Measurements from ENCODE around the gene PCNX2. TPM values are rescaled to one million over a fixed set of nuclear protein-coding genes. Genes with fewer than 3 reads are reported as not detected.

Gene PCNX2
- total RNA-seq, 3 donors from 2014 or later, result 15.1 to 17.3 (median 15.3) TPM

DNA sequence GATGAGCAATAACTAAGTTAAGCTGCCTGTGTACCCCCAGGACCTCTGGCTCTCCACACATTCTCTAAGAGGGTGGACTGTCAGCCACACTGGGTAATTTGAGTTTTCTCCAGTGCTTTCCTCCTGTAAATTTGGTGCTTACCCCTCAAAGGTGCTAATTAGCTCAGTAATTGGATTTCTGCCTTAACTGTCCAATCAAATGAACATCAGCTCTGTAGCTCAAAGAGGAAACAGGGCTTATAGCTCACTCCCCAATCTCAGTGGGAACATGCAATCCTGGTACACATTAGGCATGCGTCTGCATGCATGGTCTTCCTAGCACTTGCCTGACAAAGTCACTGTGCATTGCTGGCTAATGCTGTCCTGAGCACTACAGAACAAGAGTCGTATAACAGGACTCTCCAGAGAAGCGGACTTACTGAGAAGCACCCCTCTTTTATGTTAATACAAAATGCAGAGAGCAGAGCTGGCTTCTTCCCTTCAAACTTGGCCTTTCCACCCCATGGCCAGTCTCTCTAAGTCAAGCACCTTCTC, 235.0 kb downstream of the PCNX2 start:
- Mint-ChIP-seq H3K4me3 (no peak overlapping the region), H3K4me1 (ENCODE audit: low read depth) (no peaks in the 10 kb centered on the region), H3K36me3 (ENCODE audit: insufficient read depth) (peaks cover 35% of the 10 kb centered on the region), H3K27me3 (ENCODE audit: low read depth) (no peaks in the 10 kb centered on the region), H3K9me3 (no peaks in the 10 kb centered on the region)
- ATAC-seq (no peak), DNase-seq (no peak)

DNA sequence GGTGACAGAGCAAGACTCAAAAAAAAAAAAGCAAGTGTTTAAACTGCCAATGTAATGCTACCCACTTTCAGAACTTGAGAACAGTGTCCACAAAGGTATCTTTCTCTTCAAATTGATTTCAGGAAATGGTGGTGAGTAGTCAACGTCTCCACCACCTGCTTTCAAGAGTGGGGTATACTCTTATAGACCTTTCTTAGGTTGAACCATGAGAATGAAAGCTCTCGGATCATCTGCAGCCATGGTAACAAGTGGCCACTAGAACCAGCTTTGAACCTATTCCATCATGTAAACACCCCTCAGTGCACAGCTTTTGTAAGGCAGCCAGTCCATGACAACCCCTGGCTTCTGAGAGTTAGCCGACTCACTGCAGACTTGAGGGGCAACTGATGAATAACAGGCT, 237.7 kb downstream of the PCNX2 start:
- peaks cover 36% of the 10 kb centered on the region for H3K36me3 Mint-ChIP-seq (ENCODE audit: insufficient read depth)
- ATAC-seq (no peak), DNase-seq (no peak)
- H3K4me3 Mint-ChIP-seq, result no peak overlapping the region
- peaks cover 4% of the 10 kb centered on the region for H3K9me3 Mint-ChIP-seq
- no peaks in the 10 kb centered on the region for H3K27me3 Mint-ChIP-seq (ENCODE audit: low read depth)
- H3K4me1 Mint-ChIP-seq (ENCODE audit: low read depth), result no peaks in the 10 kb centered on the region

DNA sequence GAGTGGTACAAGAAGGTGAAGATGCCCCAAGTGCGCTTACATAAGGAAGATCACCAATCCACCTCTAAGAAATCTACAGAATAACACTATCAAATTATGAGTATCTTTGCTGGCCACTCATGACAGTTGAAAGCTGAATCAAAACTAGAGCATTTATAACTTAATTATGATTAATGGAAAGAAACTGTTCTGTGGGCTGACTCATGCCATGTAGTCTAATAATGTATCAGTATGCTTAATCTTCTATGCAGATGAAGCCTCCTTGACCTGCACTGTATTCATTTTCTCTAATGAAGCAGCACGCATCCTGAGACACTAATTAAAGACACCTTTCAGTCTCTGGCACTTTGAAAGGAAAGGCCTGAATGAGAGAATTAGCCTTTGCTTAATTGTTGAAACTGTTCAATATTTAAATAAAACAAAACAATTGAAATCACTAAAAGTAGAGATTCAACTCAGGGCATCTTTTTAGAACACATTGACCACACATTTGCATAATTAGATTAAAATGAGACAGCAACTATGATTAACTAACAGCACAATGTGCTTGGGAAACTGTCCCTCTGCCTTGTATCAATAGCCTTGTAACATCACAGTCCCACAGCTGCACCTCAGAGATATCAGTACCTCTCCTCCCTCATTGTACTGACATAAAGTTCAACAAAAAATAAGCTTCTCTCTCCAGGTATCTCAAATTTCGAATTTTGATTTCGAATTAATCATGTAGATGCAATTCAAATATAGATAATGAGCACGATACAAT, 239.5 kb downstream of the PCNX2 start:
- H3K36me3 Mint-ChIP-seq (ENCODE audit: insufficient read depth), result peaks cover 50% of the 10 kb centered on the region

DNA sequence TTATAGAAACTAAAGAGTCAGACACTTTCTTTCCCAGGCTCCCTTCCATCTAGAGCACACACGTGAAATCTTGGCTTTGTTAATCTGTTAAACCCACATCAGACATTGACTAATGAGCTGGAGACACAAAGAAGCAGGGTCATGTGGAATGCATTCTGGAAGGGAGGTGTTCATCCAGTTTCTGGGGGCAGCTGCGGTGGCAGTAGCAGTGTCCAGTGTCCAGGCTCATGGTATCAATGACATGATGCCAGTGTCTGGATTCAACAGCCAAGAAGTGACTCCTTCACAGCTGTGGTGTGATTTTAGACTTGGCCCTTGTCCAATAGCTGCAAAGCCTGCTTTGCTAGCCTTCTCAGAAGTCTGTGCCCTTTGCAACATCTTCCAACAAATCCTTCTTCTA, 249.9 kb downstream of the PCNX2 start:
- no peak for DNase-seq
- H3K4me1 Mint-ChIP-seq (ENCODE audit: low read depth), result peaks cover 2% of the 10 kb centered on the region
- peaks cover 46% of the 10 kb centered on the region for H3K36me3 Mint-ChIP-seq (ENCODE audit: insufficient read depth)
- no peak overlapping the region for H3K4me3 Mint-ChIP-seq
- H3K27me3 Mint-ChIP-seq (ENCODE audit: low read depth), result no peaks in the 10 kb centered on the region
- no peak for ATAC-seq
- H3K9me3 Mint-ChIP-seq, result peaks cover 14% of the 10 kb centered on the region

More for the DNA sequence above, 239.5 kb downstream of the PCNX2 start:
- no peak overlapping the region for H3K4me3 Mint-ChIP-seq
- H3K4me1 Mint-ChIP-seq (ENCODE audit: low read depth), result no peaks in the 10 kb centered on the region
- DNase-seq (no peak), ATAC-seq (no peak)
- H3K27me3 Mint-ChIP-seq (ENCODE audit: low read depth), result no peaks in the 10 kb centered on the region
- peaks cover 7% of the 10 kb centered on the region for H3K9me3 Mint-ChIP-seq

DNA sequence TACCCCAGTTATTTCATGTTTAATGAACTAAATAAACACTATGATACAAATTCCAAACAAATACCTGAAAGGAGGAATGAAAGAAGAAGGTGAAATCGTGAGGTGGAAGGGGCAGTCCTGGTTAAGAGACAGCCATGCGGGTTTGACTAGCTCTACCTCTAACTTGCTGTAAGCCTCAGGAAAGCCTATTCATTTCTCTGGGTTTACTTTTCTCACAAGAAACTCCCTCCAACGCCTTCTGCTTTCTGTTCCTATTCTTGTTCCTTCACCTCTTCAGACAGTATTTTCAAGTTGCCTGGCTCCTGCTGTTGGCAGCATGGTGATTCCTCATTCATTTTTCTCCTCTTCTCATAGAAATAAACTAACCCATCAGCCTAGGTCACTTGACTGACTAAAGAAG, 252.7 kb downstream of the PCNX2 start:
- peaks cover 2% of the 10 kb centered on the region for H3K9me3 Mint-ChIP-seq
- no peak for ATAC-seq
- no peak for DNase-seq
- no peaks in the 10 kb centered on the region for H3K27me3 Mint-ChIP-seq (ENCODE audit: low read depth)
- peaks cover 30% of the 10 kb centered on the region for H3K36me3 Mint-ChIP-seq (ENCODE audit: insufficient read depth)
- no peak overlapping the region for H3K4me3 Mint-ChIP-seq
- H3K4me1 Mint-ChIP-seq (ENCODE audit: low read depth), result no peaks in the 10 kb centered on the region

- DNase-seq, result no peak
- Mint-ChIP-seq H3K36me3 (ENCODE audit: insufficient read depth) (peaks cover 23% of the 10 kb centered on the region), H3K27me3 (ENCODE audit: low read depth) (no peaks in the 10 kb centered on the region), H3K4me3 (no peak overlapping the region), H3K4me1 (ENCODE audit: low read depth) (no peaks in the 10 kb centered on the region), H3K9me3 (peaks cover 2% of the 10 kb centered on the region)
- no peak for ATAC-seq
Measured at GRCh38 chr1:233040494-233040893, 255.0 kb downstream of the PCNX2 start.

- Mint-ChIP-seq H3K4me1 (ENCODE audit: low read depth) (no peaks in the 10 kb centered on the region), H3K9me3 (no peaks in the 10 kb centered on the region), H3K27me3 (ENCODE audit: low read depth) (no peaks in the 10 kb centered on the region), H3K4me3 (no peak overlapping the region), H3K36me3 (ENCODE audit: insufficient read depth) (peaks cover 29% of the 10 kb centered on the region)
- no peak for DNase-seq
- ATAC-seq, result no peak
Measured at GRCh38 chr1:233038581-233038980, 256.9 kb downstream of the PCNX2 start.

- no peak for ATAC-seq
- no peaks in the 10 kb centered on the region for H3K4me1 Mint-ChIP-seq (ENCODE audit: low read depth)
- H3K36me3 Mint-ChIP-seq (ENCODE audit: insufficient read depth), result peaks cover 33% of the 10 kb centered on the region
- H3K4me3 Mint-ChIP-seq, result no peak overlapping the region
- no peaks in the 10 kb centered on the region for H3K27me3 Mint-ChIP-seq (ENCODE audit: low read depth)
- H3K9me3 Mint-ChIP-seq, result no peaks in the 10 kb centered on the region
- no peak for DNase-seq
Measured at GRCh38 chr1:233037843-233038242, 257.7 kb downstream of the PCNX2 start.

DNA sequence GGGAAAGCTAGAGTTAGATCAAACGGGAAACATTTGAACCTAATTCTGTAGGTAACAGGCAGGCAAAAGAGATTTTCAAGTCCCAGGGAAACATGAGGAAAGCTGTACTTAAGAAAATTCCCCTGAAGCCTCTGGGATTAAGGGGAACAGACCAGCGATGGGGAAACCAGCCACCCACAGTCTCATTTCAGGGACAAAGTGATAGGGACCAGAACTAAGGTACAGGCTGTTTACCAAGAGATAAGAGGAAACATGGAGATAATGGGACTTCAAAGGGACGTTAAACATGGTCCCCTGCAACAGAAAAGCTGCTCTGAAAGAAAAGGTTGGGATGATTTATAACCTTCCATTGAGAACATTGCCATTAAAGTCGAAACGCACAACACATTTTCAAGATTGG, 260.7 kb downstream of the PCNX2 start:
- no peaks in the 10 kb centered on the region for H3K9me3 Mint-ChIP-seq
- H3K4me1 Mint-ChIP-seq (ENCODE audit: low read depth), result no peaks in the 10 kb centered on the region
- no peak for DNase-seq
- no peak overlapping the region for H3K4me3 Mint-ChIP-seq
- no peak for ATAC-seq
- H3K36me3 Mint-ChIP-seq (ENCODE audit: insufficient read depth), result peaks cover 20% of the 10 kb centered on the region
- H3K27me3 Mint-ChIP-seq (ENCODE audit: low read depth), result no peaks in the 10 kb centered on the region

DNA sequence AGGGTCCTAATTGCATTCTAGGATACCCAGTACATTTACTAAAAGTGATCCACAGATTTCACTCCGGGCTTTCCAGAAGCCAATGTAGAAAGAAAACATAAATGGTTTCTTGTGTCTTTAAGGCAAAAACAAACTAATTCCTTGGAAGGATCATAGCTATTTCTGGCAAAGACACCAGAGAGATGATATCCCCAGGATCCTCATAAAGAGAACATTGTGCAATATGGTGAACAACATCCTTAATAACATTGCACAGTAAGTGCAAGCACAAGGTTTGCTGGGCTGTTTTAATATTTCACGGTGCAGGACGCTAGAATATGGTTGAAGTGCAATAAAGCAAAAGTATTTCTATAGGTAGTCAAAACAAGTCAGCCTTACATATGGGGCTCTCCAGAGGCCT, 262.2 kb downstream of the PCNX2 start:
- no peak for DNase-seq
- no peak for ATAC-seq
- H3K4me1 Mint-ChIP-seq (ENCODE audit: low read depth), result no peaks in the 10 kb centered on the region
- no peaks in the 10 kb centered on the region for H3K9me3 Mint-ChIP-seq
- H3K36me3 Mint-ChIP-seq (ENCODE audit: insufficient read depth), result peaks cover 20% of the 10 kb centered on the region
- no peaks in the 10 kb centered on the region for H3K27me3 Mint-ChIP-seq (ENCODE audit: low read depth)
- no peak overlapping the region for H3K4me3 Mint-ChIP-seq

DNA sequence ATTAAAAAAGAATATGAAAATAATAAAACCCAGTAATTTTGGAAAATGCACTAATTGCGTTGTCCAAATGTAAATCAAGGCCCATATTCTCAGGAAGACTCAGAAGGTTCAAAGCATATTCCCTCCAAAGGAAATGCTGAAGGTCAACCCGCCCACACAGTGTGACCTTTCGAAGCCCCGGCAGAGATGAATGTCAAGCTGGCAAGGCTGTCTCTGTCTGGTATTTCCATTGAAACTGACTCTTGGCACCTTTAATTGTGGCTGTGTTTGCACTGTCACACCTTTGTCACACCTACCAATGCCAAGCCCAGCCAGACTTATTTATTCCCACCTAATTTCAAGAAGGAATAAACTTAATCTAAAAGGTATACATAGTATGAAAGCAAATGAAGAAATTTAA, 262.6 kb downstream of the PCNX2 start:
- Mint-ChIP-seq H3K36me3 (ENCODE audit: insufficient read depth) (peaks cover 20% of the 10 kb centered on the region), H3K9me3 (no peaks in the 10 kb centered on the region), H3K27me3 (ENCODE audit: low read depth) (no peaks in the 10 kb centered on the region), H3K4me3 (no peak overlapping the region), H3K4me1 (ENCODE audit: low read depth) (no peaks in the 10 kb centered on the region)
- DNase-seq (no peak), ATAC-seq (no peak)

GRCh38 chr1:233031521-233031920, 264.0 kb downstream of the PCNX2 start:
- no peaks in the 10 kb centered on the region for H3K4me1 Mint-ChIP-seq (ENCODE audit: low read depth)
- H3K36me3 Mint-ChIP-seq (ENCODE audit: insufficient read depth), result peaks cover 15% of the 10 kb centered on the region
- no peak for DNase-seq

DNA sequence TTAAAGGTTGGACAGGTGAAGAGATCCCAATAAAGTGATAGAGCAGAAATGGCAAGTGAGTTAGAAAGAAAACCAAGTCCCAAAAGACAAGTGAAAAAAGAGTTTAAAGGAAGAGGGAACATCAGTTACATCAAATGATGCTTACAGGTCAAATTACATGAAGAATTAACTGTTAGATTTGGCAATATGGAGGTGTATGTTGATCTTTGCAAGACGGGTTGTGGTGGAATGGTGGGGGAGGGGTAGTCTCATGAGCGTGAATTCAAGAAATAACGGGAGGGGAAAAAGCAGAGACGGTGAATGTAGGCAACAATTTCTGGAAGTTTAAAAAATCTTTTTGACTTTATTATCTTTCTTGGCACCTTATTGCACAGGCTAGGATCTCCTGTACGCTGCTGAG, 268.5 kb downstream of the PCNX2 start:
- Mint-ChIP-seq H3K9me3 (no peaks in the 10 kb centered on the region), H3K4me1 (ENCODE audit: low read depth) (peaks cover 2% of the 10 kb centered on the region), H3K27me3 (ENCODE audit: low read depth) (no peaks in the 10 kb centered on the region), H3K36me3 (ENCODE audit: insufficient read depth) (peaks cover 15% of the 10 kb centered on the region), H3K4me3 (no peak overlapping the region)
- ATAC-seq (no peak), DNase-seq (no peak)

More at GRCh38 chr1:233031521-233031920, 264.0 kb downstream of the PCNX2 start:
- no peaks in the 10 kb centered on the region for H3K27me3 Mint-ChIP-seq (ENCODE audit: low read depth)
- ATAC-seq, result no peak
- H3K4me3 Mint-ChIP-seq, result no peak overlapping the region
- no peaks in the 10 kb centered on the region for H3K9me3 Mint-ChIP-seq

DNA sequence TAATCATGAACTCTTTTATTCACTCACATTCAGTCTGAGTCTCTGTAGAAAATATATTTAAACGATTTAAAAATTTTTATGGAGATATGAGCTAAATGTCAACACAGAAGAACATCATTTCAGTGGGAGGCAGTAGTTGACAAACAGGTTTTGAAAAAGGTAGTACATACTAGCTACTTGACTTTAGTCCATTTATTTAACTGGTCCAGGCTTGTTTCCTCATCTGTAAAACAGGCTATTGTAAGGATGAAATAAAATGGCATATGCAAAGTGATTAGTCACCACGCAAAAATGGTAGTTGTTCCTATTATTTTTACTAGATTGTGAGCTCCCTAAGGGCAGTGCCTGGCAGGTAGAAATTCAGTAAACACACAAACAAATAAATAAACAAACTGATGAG, 270.0 kb downstream of the PCNX2 start:
- Mint-ChIP-seq H3K4me3 (no peak overlapping the region), H3K9me3 (no peaks in the 10 kb centered on the region), H3K36me3 (ENCODE audit: insufficient read depth) (peaks cover 14% of the 10 kb centered on the region), H3K4me1 (ENCODE audit: low read depth) (peaks cover 2% of the 10 kb centered on the region), H3K27me3 (ENCODE audit: low read depth) (no peaks in the 10 kb centered on the region)
- no peak for ATAC-seq
- DNase-seq, result no peak

GRCh38 chr1:233025157-233025556, 270.4 kb downstream of the PCNX2 start:
- peaks cover 17% of the 10 kb centered on the region for H3K36me3 Mint-ChIP-seq (ENCODE audit: insufficient read depth)
- DNase-seq (no peak), ATAC-seq (no peak)
- H3K4me1 Mint-ChIP-seq (ENCODE audit: low read depth), result peaks cover 2% of the 10 kb centered on the region
- no peaks in the 10 kb centered on the region for H3K27me3 Mint-ChIP-seq (ENCODE audit: low read depth)
- H3K9me3 Mint-ChIP-seq, result no peaks in the 10 kb centered on the region
- H3K4me3 Mint-ChIP-seq, result no peak overlapping the region

Data from activated T-cell treated with anti-CD3 and anti-CD28 coated beads, Interleukin-2, amount 50 U/mL, for 4 hours (primary cell).